ENCODE data around the gene NLGN1.

Gene NLGN1

DNA sequence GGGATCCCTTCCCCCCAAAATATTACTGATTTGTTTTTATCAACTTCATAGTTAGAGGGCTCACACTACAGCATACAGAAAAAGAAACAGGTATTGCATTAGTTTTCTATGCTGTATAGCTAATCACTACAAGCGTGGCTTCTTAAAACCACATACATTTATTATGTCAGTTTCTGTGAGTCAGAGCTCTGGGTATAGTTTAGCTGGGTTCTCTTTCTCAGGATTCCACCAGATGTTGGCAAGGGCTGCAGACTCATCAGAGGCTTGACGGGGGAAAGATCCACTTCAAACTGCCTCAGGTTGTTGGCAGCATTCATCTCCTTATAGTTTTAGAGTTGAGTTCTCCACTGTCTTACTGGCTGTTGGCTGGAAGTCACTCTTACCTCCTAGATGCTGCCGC is 328.0 kb downstream of the NLGN1 start:
- TF ChIP-seq ARNT (IDR thresholded peaks at IDR 0.05), result no peak
- no peak for TF ChIP-seq FOXA1 (IDR thresholded peaks at IDR 0.05)
- TF ChIP-seq FOXK2 (IDR thresholded peaks at IDR 0.05), result no peak
- no peak for TF ChIP-seq TARDBP (IDR thresholded peaks at IDR 0.05)
- no peak for TF ChIP-seq SUZ12 (IDR thresholded peaks at IDR 0.05)
- no peak for TF ChIP-seq ELF4 (IDR thresholded peaks at IDR 0.05)
- TF ChIP-seq BHLHE40 (IDR thresholded peaks at IDR 0.05; ENCODE audit: borderline replicate concordance), result no peak
- TF ChIP-seq PKNOX1 (IDR thresholded peaks at IDR 0.05), result no peak
- TF ChIP-seq NFRKB (IDR thresholded peaks at IDR 0.05), result no peak
- no peak for TF ChIP-seq FOXM1 (IDR thresholded peaks at IDR 0.05; ENCODE audit: borderline replicate concordance)
- no peak for TF ChIP-seq ZNF384 (IDR thresholded peaks at IDR 0.05)
- no peak for TF ChIP-seq SP1 (IDR thresholded peaks at IDR 0.05)
- ChIA-PET CTCF (no interaction called here), POLR2A (no interaction called here)
- DNase-seq (ENCODE audit: extremely low spot score), result no peak

DNA sequence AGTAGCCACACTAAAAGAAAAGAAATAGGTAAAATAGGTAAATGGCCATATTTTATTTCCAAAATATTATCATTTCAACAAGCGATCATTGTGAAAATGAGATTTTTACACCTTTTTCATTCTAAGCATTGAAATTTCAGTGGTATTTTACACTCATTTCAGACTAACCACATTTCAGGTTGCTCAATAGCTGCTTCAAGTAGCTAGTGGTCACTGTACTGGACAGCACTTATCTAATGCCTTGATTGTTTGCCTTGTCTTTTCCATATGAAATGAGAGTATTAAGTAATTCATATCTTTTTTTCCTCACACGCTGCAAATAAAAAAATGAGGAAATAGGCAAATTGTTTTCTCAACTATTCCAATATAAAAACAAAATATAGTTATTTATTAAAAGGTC is 332.8 kb downstream of the NLGN1 start:
- no peak for DNase-seq (ENCODE audit: extremely low spot score)
- ChIA-PET CTCF (no interaction called here), POLR2A (no interaction called here)
- TF ChIP-seq L3MBTL2 (conservative IDR thresholded peaks at IDR 0.05), result no peak
- no peak for TF ChIP-seq TARDBP (IDR thresholded peaks at IDR 0.05)
- no peak for TF ChIP-seq CTBP1 (IDR thresholded peaks at IDR 0.05; ENCODE audit: borderline replicate concordance)
- no peak for TF ChIP-seq HDGF (IDR thresholded peaks at IDR 0.05; ENCODE audit: borderline replicate concordance)

DNA sequence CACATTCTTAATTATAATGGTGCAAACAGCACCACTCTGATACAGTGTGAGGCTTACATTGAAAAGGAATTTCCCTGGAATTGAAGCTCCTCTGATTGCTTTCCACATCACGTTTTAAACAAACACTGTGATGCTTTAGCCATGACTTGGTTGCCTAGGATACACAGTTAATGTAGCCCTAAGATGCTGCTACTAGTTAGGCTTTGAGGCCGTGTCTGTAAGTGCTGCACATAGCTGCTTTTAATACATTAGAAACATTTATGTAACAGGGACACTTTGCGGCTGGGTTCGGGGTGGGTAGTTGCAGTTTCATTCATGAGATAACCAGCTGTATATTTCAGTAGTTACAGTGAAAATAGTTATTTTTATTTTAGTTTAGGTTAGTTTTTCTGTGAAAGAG is 334.7 kb downstream of the NLGN1 start:
- POLR2A ChIA-PET, result no interaction called here
- no peak for DNase-seq (ENCODE audit: extremely low spot score)
- TF ChIP-seq NFRKB (IDR thresholded peaks at IDR 0.05), result no peak
- TF ChIP-seq TARDBP (IDR thresholded peaks at IDR 0.05), result no peak
- TF ChIP-seq FOXA1 (IDR thresholded peaks at IDR 0.05), result no peak
- TF ChIP-seq ELF4 (IDR thresholded peaks at IDR 0.05), result no peak
- no peak for TF ChIP-seq FOXM1 (IDR thresholded peaks at IDR 0.05; ENCODE audit: borderline replicate concordance)
- no peak for TF ChIP-seq LEF1 (IDR thresholded peaks at IDR 0.05; ENCODE audit: borderline replicate concordance)
- no peak for TF ChIP-seq SUZ12 (IDR thresholded peaks at IDR 0.05)
- TF ChIP-seq SP1 (IDR thresholded peaks at IDR 0.05), result no peak
- no peak for TF ChIP-seq HDGF (IDR thresholded peaks at IDR 0.05; ENCODE audit: borderline replicate concordance)
- no peak for TF ChIP-seq CTBP1 (IDR thresholded peaks at IDR 0.05; ENCODE audit: borderline replicate concordance)
- TF ChIP-seq FOXK2 (IDR thresholded peaks at IDR 0.05), result no peak
- no peak for TF ChIP-seq L3MBTL2 (conservative IDR thresholded peaks at IDR 0.05)
- no peak for TF ChIP-seq PKNOX1 (IDR thresholded peaks at IDR 0.05)
- no peak for TF ChIP-seq ARNT (IDR thresholded peaks at IDR 0.05)
- CTCF ChIA-PET, result interaction anchor here (0.7 to 1.1 kb wide), 2 partner anchors 21 to 37 kb away, joined by 3 to 4 read pairs; no protein-coding TSS in a partner anchor

GRCh38 chr3:173733029-173733652 is 335.6 kb downstream of the NLGN1 start:
- ChIA-PET CTCF (interaction anchor here (0.8 to 1.1 kb wide), 2 partner anchors 13 to 36 kb away, joined by 3 to 4 read pairs; no protein-coding TSS in a partner anchor), POLR2A (no interaction called here)
- DNase-seq (ENCODE audit: extremely low spot score), result no peak
- TF ChIP-seq TARDBP (IDR thresholded peaks at IDR 0.05) (no peak), ZNF384 (IDR thresholded peaks at IDR 0.05) (no peak)

DNA sequence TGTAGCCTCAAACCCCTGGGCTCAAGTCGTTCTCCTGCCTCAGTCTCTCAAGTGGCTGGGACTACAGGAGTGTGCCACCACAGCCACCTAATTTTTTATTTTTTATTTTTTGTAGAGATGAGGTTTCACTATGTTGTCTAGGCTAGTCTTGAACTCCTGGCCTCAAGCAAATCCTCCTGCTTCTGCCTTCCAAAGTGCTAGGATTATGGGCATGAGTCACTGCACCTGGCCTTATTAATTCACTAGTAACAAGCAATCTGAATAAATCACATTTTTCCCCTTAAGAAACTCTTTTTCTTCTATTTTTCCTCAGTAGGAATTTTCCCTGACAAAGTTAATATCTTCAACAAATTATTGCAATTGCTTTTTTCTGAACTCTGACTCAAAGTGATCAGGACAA is 336.9 kb downstream of the NLGN1 start:
- TF ChIP-seq L3MBTL2 (conservative IDR thresholded peaks at IDR 0.05) (no peak), ELF4 (IDR thresholded peaks at IDR 0.05) (no peak), CTBP1 (IDR thresholded peaks at IDR 0.05; ENCODE audit: borderline replicate concordance) (no peak), FOXA1 (IDR thresholded peaks at IDR 0.05) (no peak), SUZ12 (IDR thresholded peaks at IDR 0.05) (no peak), FOXK2 (IDR thresholded peaks at IDR 0.05) (no peak)
- POLR2A ChIA-PET, result no interaction called here
- CTCF ChIA-PET, result no interaction called here
- DNase-seq (ENCODE audit: extremely low spot score), result no peak

GRCh38 chr3:173734895-173735294 is 337.4 kb downstream of the NLGN1 start:
- ChIA-PET CTCF (no interaction called here), POLR2A (no interaction called here)
- no peak for TF ChIP-seq NFRKB (IDR thresholded peaks at IDR 0.05)
- TF ChIP-seq FOXK2 (IDR thresholded peaks at IDR 0.05), result no peak
- no peak for TF ChIP-seq FOXM1 (IDR thresholded peaks at IDR 0.05; ENCODE audit: borderline replicate concordance)
- no peak for TF ChIP-seq SP1 (IDR thresholded peaks at IDR 0.05)
- TF ChIP-seq BHLHE40 (IDR thresholded peaks at IDR 0.05; ENCODE audit: borderline replicate concordance), result no peak
- TF ChIP-seq HDGF (IDR thresholded peaks at IDR 0.05; ENCODE audit: borderline replicate concordance), result no peak
- no peak for TF ChIP-seq ELF4 (IDR thresholded peaks at IDR 0.05)
- TF ChIP-seq PKNOX1 (IDR thresholded peaks at IDR 0.05), result no peak
- TF ChIP-seq SUZ12 (IDR thresholded peaks at IDR 0.05), result no peak
- TF ChIP-seq CTBP1 (IDR thresholded peaks at IDR 0.05; ENCODE audit: borderline replicate concordance), result no peak
- TF ChIP-seq TARDBP (IDR thresholded peaks at IDR 0.05), result no peak
- TF ChIP-seq FOXA1 (IDR thresholded peaks at IDR 0.05), result no peak
- no peak for TF ChIP-seq ARNT (IDR thresholded peaks at IDR 0.05)
- no peak for TF ChIP-seq ZNF384 (IDR thresholded peaks at IDR 0.05)
- TF ChIP-seq L3MBTL2 (conservative IDR thresholded peaks at IDR 0.05), result no peak
- no peak for TF ChIP-seq LEF1 (IDR thresholded peaks at IDR 0.05; ENCODE audit: borderline replicate concordance)
- DNase-seq (ENCODE audit: extremely low spot score), result no peak

GRCh38 chr3:173735841-173736240 is 338.3 kb downstream of the NLGN1 start:
- POLR2A ChIA-PET, result no interaction called here
- DNase-seq (ENCODE audit: extremely low spot score), result no peak
- no peak for TF ChIP-seq SP1 (IDR thresholded peaks at IDR 0.05)
- TF ChIP-seq LEF1 (IDR thresholded peaks at IDR 0.05; ENCODE audit: borderline replicate concordance), result no peak
- TF ChIP-seq ELF4 (IDR thresholded peaks at IDR 0.05), result no peak
- TF ChIP-seq TARDBP (IDR thresholded peaks at IDR 0.05), result no peak
- no peak for TF ChIP-seq FOXM1 (IDR thresholded peaks at IDR 0.05; ENCODE audit: borderline replicate concordance)
- no peak for TF ChIP-seq ZNF384 (IDR thresholded peaks at IDR 0.05)
- TF ChIP-seq HDGF (IDR thresholded peaks at IDR 0.05; ENCODE audit: borderline replicate concordance), result no peak
- TF ChIP-seq NFRKB (IDR thresholded peaks at IDR 0.05), result no peak
- TF ChIP-seq PKNOX1 (IDR thresholded peaks at IDR 0.05), result no peak
- TF ChIP-seq ARNT (IDR thresholded peaks at IDR 0.05), result no peak
- TF ChIP-seq SUZ12 (IDR thresholded peaks at IDR 0.05), result no peak
- TF ChIP-seq L3MBTL2 (conservative IDR thresholded peaks at IDR 0.05), result no peak
- TF ChIP-seq BHLHE40 (IDR thresholded peaks at IDR 0.05; ENCODE audit: borderline replicate concordance), result no peak
- no peak for TF ChIP-seq FOXA1 (IDR thresholded peaks at IDR 0.05)
- no peak for TF ChIP-seq CTBP1 (IDR thresholded peaks at IDR 0.05; ENCODE audit: borderline replicate concordance)
- no peak for TF ChIP-seq FOXK2 (IDR thresholded peaks at IDR 0.05)
- CTCF ChIA-PET, result interaction anchor here (0.6 kb wide), 1 partner anchor 26 kb away, joined by 3 read pairs; no protein-coding TSS in a partner anchor
